T1000 (cell line): Measurements from ENCODE around the gene ACCS.

ENCODE experiments used
- DNase-seq: peaks from one replicate; lab custom pipeline; 2025; ENCODE audit warnings: mixed read lengths; lab: John Stamatoyannopoulos, UW

The ACCS gene

GRCh38 chr11:44037658-44037998 lies 28.4 kb upstream of the ACCS start:
- DNase-seq = no peak

- DNase-seq = no peak
Observed at GRCh38 chr11:44043157-44043556, 22.9 kb upstream of the ACCS start.

- no peak for DNase-seq
Observed at GRCh38 chr11:44046182-44046581, 19.9 kb upstream of the ACCS start.

- DNase-seq = no peak
Observed at GRCh38 chr11:44047298-44047697, 18.8 kb upstream of the ACCS start.

GRCh38 chr11:44047931-44048431 lies 18.1 kb upstream of the ACCS start, which contains the start of gene ACCSL:
TSS of gene ACCSL (plus strand) at chr11:44047981. CDS start at chr11:44048037, 56 bp downstream.
- no peak for DNase-seq

- DNase-seq = no peak
Observed at GRCh38 chr11:44049832-44050231, 16.2 kb upstream of the ACCS start.

GRCh38 chr11:44051171-44051570 lies 14.9 kb upstream of the ACCS start:
- no peak for DNase-seq

- DNase-seq = no peak
Observed at GRCh38 chr11:44057340-44057739, 8.7 kb upstream of the ACCS start.

GRCh38 chr11:44058275-44058674 lies 7.8 kb upstream of the ACCS start:
- DNase-seq = no peak

GRCh38 chr11:44065161-44065661 lies 859 bp upstream of the ACCS start:
- DNase-seq = no peak

GRCh38 chr11:44066732-44067141 lies 667 bp downstream of the ACCS start:
- DNase-seq = peak; percentile 6

GRCh38 chr11:44067266-44067665 lies 1.2 kb downstream of the ACCS start:
- DNase-seq = no peak

GRCh38 chr11:44068180-44068579 lies 2.1 kb downstream of the ACCS start:
- DNase-seq = no peak

- no peak for DNase-seq
Observed at GRCh38 chr11:44071157-44071556, 5.1 kb downstream of the ACCS start.

GRCh38 chr11:44072757-44073658 lies 6.9 kb downstream of the ACCS start:
- DNase-seq = no peak

GRCh38 chr11:44078794-44079193 lies 12.7 kb downstream of the ACCS start:
- DNase-seq = no peak

- no peak for DNase-seq
Observed at GRCh38 chr11:44079376-44079775, 13.3 kb downstream of the ACCS start.

GRCh38 chr11:44080951-44081350 lies 14.9 kb downstream of the ACCS start:
- no peak for DNase-seq

- no peak for DNase-seq
Observed at GRCh38 chr11:44082645-44083044, 16.6 kb downstream of the ACCS start.

- no peak for DNase-seq
Observed at GRCh38 chr11:44083433-44083832, 17.4 kb downstream of the ACCS start.

- no peak for DNase-seq
Observed at GRCh38 chr11:44083906-44084305, 17.8 kb downstream of the ACCS start.

GRCh38 chr11:44085330-44085729 lies 19.3 kb downstream of the ACCS start:
- DNase-seq = no peak

GRCh38 chr11:44088377-44088776 lies 22.3 kb downstream of the ACCS start:
- no peak for DNase-seq

- no peak for DNase-seq
Observed at GRCh38 chr11:44088871-44089270, 22.8 kb downstream of the ACCS start.
